HG03135 (cell line): Measurements from ENCODE around the gene CALCOCO1.

Source experiments
- ATAC-seq: cut with Tn5 transposase; IDR thresholded peaks from one replicate; pipeline ENCODE4 v1.9.1; 2021; ENCODE audit warnings: mild to moderate bottlenecking, moderate library complexity; ENCODE audit not compliant: unreplicated experiment

CALCOCO1 gene

GRCh38 chr12:53752192-53752601 lies 24.9 kb upstream of the CALCOCO1 start:
- ATAC-seq: no peak

- peak; percentile 29 for ATAC-seq
Observed at GRCh38 chr12:53751336-53752191, 24.3 kb upstream of the CALCOCO1 start, which contains the start of gene CISTR. CISTR (minus strand) TSS chr12:53751979.

- peak; percentile 26 for ATAC-seq
Observed at GRCh38 chr12:53750812-53751335, 23.6 kb upstream of the CALCOCO1 start.

GRCh38 chr12:53749986-53750811 lies 22.9 kb upstream of the CALCOCO1 start:
- ATAC-seq: peak; percentile 8

- ATAC-seq: no peak
Observed at GRCh38 chr12:53748072-53748840, 21.0 kb upstream of the CALCOCO1 start.

GRCh38 chr12:53747095-53747494 lies 19.8 kb upstream of the CALCOCO1 start:
- no peak for ATAC-seq

GRCh38 chr12:53746592-53747092 lies 19.4 kb upstream of the CALCOCO1 start:
- no peak for ATAC-seq

- no peak for ATAC-seq
Observed at GRCh38 chr12:53744751-53745150, 17.5 kb upstream of the CALCOCO1 start.

GRCh38 chr12:53744130-53744441 lies 16.8 kb upstream of the CALCOCO1 start:
- ATAC-seq: no peak

GRCh38 chr12:53743266-53744129 lies 16.2 kb upstream of the CALCOCO1 start:
- no peak for ATAC-seq

- ATAC-seq: no peak
Observed at GRCh38 chr12:53740130-53740491, 12.9 kb upstream of the CALCOCO1 start.

GRCh38 chr12:53739214-53740129 lies 12.2 kb upstream of the CALCOCO1 start:
- ATAC-seq: no peak

- ATAC-seq: no peak
Observed at GRCh38 chr12:53738406-53739213, 11.4 kb upstream of the CALCOCO1 start.

GRCh38 chr12:53737951-53738405 lies 10.7 kb upstream of the CALCOCO1 start:
- no peak for ATAC-seq

GRCh38 chr12:53737093-53737808 lies 10.0 kb upstream of the CALCOCO1 start:
- ATAC-seq: no peak

- no peak for ATAC-seq
Observed at GRCh38 chr12:53736592-53736991, 9.3 kb upstream of the CALCOCO1 start.

GRCh38 chr12:53735556-53735955 lies 8.3 kb upstream of the CALCOCO1 start:
- no peak for ATAC-seq
